Nephron progenitor cell (in vitro differentiated cells): ENCODE data around the gene VTN.

Experiments
- DNase-seq: peaks from one replicate; pipeline ENCODE4 v3.0.0; 2021
- H3K27ac Mint-ChIP-seq: 2 replicates; pipeline ENCODE4 v1.8.0; 2021; ENCODE audit warnings: mild to moderate bottlenecking, moderate library complexity, mixed read lengths
- H3K27me3 Mint-ChIP-seq: 2 replicates; pipeline ENCODE4 v1.8.0; 2021; ENCODE audit warnings: mild to moderate bottlenecking, low read depth, mixed read lengths; ENCODE audit not compliant: poor library complexity
- H3K36me3 Mint-ChIP-seq: 2 replicates; pipeline ENCODE4 v1.8.0; 2021; ENCODE audit warnings: low read depth, mixed read lengths
- H3K4me1 Mint-ChIP-seq: 2 replicates; pipeline ENCODE4 v1.8.0; 2021; ENCODE audit warnings: mixed read lengths
- H3K4me3 Mint-ChIP-seq: 2 replicates; pipeline ENCODE4 v1.8.0; 2021; ENCODE audit warnings: mild to moderate bottlenecking, moderate library complexity, mixed read lengths
- H3K9me3 Mint-ChIP-seq: 2 replicates; pipeline ENCODE4 v1.8.0; 2021; ENCODE audit warnings: mild to moderate bottlenecking, moderate library complexity, mixed read lengths
- TF ChIP-seq, protein P1 (sequence below): fragments of 200-600 bp; sonication (generic); IDR thresholded peaks from 2 replicates; pipeline ENCODE4 v1.5.0; 2021; ENCODE audit warnings: antibody characterized with exemption

The VTN gene

DNA sequence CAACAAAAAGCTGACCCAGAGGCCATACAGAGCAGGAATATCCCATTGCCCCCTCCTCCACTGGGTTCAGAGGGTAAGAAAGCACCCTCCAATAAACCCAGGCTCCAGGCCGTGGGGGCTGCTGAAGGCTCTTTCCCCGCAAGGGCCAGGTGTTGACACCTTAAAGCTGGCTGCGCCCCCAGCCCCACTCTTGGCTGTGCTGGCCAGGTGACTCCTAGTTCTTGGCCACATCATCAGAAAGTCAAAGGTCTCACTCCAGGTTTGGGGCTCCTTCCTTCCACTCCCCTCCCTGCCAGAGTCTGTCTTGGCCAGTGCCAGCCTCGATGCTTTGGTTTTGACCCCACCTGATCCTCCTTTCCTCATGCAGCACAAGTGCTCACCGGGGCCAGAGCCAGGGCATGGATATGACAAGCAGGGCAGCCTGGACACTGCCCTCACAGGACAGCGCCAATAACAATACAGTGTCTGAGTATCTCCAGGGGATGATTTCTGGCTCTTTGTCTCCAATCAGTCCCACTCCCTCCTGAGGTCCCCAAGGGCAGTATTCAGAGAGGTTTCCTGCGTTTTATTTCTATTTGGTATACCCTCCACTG, 27.7 kb upstream of the VTN start:
- DNase-seq = no peak
- peaks cover 3% of the 10 kb centered on the region for H3K36me3 Mint-ChIP-seq
- H3K27me3 Mint-ChIP-seq = peaks cover 3% of the 10 kb centered on the region
- no peaks in the 10 kb centered on the region for H3K9me3 Mint-ChIP-seq
- H3K4me1 Mint-ChIP-seq = peaks cover 42% of the 10 kb centered on the region
- no peak overlapping the region for H3K4me3 Mint-ChIP-seq
- peak overlapping the region; percentile 87 for H3K27ac Mint-ChIP-seq
- TF ChIP-seq, protein P1, sequence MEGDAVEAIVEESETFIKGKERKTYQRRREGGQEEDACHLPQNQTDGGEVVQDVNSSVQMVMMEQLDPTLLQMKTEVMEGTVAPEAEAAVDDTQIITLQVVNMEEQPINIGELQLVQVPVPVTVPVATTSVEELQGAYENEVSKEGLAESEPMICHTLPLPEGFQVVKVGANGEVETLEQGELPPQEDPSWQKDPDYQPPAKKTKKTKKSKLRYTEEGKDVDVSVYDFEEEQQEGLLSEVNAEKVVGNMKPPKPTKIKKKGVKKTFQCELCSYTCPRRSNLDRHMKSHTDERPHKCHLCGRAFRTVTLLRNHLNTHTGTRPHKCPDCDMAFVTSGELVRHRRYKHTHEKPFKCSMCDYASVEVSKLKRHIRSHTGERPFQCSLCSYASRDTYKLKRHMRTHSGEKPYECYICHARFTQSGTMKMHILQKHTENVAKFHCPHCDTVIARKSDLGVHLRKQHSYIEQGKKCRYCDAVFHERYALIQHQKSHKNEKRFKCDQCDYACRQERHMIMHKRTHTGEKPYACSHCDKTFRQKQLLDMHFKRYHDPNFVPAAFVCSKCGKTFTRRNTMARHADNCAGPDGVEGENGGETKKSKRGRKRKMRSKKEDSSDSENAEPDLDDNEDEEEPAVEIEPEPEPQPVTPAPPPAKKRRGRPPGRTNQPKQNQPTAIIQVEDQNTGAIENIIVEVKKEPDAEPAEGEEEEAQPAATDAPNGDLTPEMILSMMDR = no peak

GRCh38 chr17:28397275-28397674, 27.2 kb upstream of the VTN start:
- TF ChIP-seq, protein P1 = no peak
- Mint-ChIP-seq H3K36me3 (no peaks in the 10 kb centered on the region), H3K4me1 (peaks cover 42% of the 10 kb centered on the region), H3K27ac (no peak overlapping the region), H3K27me3 (peaks cover 3% of the 10 kb centered on the region), H3K4me3 (no peak overlapping the region), H3K9me3 (no peaks in the 10 kb centered on the region)
- DNase-seq = no peak

DNA sequence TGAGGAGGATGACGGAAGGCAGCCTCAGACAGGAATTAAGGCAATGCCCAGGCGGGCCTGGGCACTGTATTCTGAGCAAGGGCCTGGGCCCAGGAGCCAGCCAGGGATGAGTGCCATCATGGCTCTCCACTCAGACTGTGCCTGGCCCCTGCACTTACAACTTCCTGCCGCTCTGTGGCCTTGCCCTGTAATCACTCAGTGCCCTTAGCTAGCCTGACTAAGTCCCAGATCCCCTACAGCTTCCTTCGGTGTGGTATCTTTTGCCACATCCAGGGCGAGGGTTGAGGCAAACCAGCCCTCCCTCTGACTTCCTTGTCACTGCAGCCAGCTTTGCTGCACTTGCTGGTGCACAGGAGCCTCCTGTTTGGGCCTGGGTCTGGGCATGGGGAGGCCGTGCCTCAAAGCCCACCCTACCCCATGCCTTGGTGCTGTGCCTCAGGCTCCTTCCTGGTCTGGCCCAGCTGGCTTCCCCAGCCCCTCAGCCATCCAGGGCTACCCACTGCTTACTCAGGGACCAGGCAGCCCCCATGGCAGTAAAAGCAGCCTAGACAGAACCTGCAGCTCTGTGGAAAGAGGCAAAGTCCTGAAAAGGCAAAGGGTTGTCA, 26.6 kb upstream of the VTN start:
- H3K27me3 Mint-ChIP-seq = peaks cover 3% of the 10 kb centered on the region
- DNase-seq = no peak
- H3K9me3 Mint-ChIP-seq = no peaks in the 10 kb centered on the region
- no peaks in the 10 kb centered on the region for H3K36me3 Mint-ChIP-seq
- no peak overlapping the region for H3K4me3 Mint-ChIP-seq
- H3K4me1 Mint-ChIP-seq = peaks cover 42% of the 10 kb centered on the region
- H3K27ac Mint-ChIP-seq = no peak overlapping the region
- TF ChIP-seq, protein P1 = no peak

- TF ChIP-seq, protein P1 = no peak
- no peaks in the 10 kb centered on the region for H3K9me3 Mint-ChIP-seq
- peaks cover 7% of the 10 kb centered on the region for H3K36me3 Mint-ChIP-seq
- peaks cover 5% of the 10 kb centered on the region for H3K27me3 Mint-ChIP-seq
- no peak overlapping the region for H3K4me3 Mint-ChIP-seq
- H3K27ac Mint-ChIP-seq = no peak overlapping the region
- no peak for DNase-seq
- peaks cover 42% of the 10 kb centered on the region for H3K4me1 Mint-ChIP-seq
These were observed 25.9 kb upstream of the VTN start for GRCh38 chr17:28395968-28396367.

DNA sequence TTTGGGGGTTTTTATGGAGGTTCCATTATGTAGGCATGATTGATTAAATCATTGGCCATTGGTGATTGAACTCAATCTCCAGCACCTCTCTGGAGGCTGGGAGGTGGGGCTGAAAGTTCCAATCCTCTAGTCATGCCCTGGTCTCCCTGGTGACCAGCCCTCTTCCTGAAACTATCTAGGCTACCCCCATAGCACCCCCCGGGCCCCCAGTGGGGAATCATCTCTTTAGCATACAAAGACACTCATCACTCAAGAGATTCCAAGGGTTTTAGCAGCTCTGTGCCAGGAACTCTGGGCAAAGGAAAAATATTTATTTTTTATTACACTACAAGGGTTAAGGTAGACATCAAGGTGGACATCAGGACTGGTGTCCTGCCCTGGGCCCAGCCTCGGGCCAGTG, 25.3 kb upstream of the VTN start:
- Mint-ChIP-seq H3K4me3 (no peak overlapping the region), H3K27me3 (peaks cover 7% of the 10 kb centered on the region), H3K9me3 (no peaks in the 10 kb centered on the region), H3K27ac (no peak overlapping the region), H3K36me3 (peaks cover 12% of the 10 kb centered on the region), H3K4me1 (peaks cover 42% of the 10 kb centered on the region)
- TF ChIP-seq, protein P1 = no peak
- DNase-seq = no peak
